GM19438 (cell line): ENCODE measurements around the gene ZNF670.
"Not testable (repeated sequence)": the region's sequence is repeated elsewhere in the genome, so short reads cannot be mapped to it uniquely, and the experiment has no call there.

Experiments
- ATAC-seq: cut with Tn5 transposase; IDR thresholded peaks from one replicate; pipeline ENCODE4 v1.9.1; 2021; ENCODE audit warnings: low read depth; ENCODE audit not compliant: unreplicated experiment

ZNF670 gene

GRCh38 chr1:247078258-247079140, at the start of gene ZNF670:
Gene ZNF670 (minus strand): TSS chr1:247078811. CDS start chr1:247078596, 215 bp downstream.
- ATAC-seq, result peak; percentile 99

DNA sequence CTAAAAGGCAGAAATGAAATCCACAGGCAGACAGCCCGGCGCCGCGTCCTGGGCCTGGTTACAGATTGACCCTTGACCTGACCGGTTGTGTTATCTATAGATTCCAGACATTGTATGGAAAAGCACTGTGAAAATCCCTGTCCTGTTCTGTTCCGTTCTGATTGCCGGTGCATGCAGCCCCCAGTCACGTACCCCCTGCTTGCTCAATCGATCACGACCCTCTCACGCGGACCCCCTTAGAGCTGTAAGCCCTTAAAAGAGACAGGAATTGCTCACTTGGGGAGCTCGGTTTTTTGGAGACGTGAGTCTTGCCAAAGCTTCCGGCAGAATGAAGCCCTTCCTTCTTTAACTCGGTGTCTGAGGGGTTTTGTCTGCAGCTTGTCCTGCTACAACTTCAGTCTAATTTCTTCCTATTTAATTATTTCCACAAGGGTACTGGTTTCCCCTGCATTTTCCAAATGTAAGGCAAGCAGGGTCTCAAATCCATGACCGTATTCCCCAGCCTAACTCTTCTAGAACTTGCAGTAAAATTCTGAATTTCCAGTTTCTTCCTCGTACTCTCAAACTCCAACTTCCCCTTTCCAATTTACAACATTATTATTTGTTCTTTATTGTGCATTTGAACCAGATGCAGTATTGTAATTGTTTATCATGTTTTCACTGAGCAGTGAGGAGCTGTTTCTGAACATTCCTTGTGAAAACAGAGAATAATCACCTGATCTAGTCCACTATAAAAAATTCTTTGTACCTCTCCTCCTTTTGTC, 49.1 kb upstream of the ZNF670 start:
- not testable (repeated sequence) for ATAC-seq

DNA sequence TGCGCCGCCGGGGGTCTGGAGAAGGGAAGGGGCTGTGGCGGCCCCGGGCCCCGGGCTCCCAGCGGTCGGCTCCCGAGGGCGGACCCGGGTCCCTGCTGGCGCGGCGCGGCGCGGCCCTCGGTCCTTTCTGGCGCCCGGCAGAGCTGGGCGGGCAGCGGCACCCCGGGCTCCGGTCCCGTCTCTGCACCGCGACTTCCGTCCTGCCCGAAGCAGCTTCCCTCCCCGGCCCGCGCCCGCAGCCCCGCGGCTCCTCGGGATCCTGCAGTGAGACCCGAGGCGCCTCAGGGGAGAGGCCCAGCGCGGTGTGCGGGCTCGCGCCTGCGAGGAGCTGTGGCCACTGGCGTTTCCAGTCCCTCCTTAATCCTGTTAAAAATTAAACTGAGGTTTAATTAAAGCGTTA, 48.0 kb upstream of the ZNF670 start:
- ATAC-seq, result peak; percentile 57

DNA sequence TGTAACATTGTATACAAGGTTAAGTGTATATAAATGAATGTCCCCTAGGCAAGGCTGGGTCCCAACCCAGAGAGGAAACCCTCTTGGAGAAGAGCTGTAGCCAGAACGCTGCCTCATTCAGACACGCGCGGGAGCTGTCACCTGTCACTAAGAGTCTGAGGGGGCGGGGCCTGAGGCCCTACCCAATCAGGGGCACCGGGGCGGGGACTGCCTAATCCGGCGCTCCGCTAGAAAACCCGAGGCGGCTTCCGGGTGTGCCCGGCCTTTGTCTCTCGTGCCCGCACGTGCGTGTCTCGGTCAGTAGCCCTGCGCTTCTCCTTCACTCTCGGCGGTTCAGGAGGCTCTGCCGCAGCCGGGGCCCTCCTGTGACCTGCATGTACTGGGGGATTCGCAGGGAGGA, 47.6 kb upstream of the ZNF670 start:
- ATAC-seq, result peak; percentile 97

- no peak for ATAC-seq
These were observed 42.8 kb upstream of the ZNF670 start for GRCh38 chr1:247121382-247121781.

- ATAC-seq, result not testable (repeated sequence)
These were observed 41.7 kb upstream of the ZNF670 start for GRCh38 chr1:247120408-247120668.

DNA sequence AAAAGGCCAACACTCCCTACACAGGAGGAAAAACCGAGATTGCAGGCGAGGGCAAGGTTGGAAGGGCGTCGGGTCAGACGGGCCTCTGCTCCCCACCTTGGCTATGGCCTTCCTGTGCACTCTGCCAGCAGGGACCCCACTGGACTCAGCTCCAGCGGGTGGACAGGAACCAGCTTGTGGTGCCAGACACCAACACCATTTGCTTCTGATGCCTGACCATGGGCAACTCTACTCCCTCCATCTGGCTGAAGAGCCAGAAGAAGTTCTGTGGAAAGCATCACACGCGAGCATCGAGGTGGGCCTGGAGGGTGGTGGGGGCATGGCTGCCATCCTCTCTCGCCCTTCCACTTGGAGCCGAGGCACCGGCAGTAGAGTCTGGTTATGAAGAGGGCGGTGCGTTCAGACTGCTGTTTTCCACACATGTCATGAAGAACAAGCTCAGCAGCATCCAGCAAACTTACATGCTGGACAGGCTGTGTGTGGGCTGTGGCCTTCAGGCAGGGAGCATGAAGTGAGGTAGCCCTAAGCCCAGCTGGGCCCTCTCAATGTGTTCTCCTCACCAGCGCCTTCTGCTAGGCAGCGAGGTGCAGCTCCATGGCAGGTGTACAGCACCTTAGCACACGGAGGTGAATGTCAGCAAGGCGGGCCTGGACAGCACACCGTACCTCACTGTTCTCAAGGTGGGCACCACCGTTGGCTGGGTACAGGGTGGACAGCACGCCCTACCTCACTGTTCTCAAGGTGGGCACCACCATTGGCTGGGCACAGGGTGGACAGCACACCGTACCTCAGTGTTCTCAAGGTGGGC, 41.2 kb upstream of the ZNF670 start:
- no peak for ATAC-seq

- no peak for ATAC-seq
These were observed 40.4 kb upstream of the ZNF670 start for GRCh38 chr1:247118946-247119446.

GRCh38 chr1:247115545-247115944, 36.9 kb upstream of the ZNF670 start:
- ATAC-seq, result no peak

GRCh38 chr1:247115141-247115510, 36.5 kb upstream of the ZNF670 start:
- ATAC-seq, result no peak

DNA sequence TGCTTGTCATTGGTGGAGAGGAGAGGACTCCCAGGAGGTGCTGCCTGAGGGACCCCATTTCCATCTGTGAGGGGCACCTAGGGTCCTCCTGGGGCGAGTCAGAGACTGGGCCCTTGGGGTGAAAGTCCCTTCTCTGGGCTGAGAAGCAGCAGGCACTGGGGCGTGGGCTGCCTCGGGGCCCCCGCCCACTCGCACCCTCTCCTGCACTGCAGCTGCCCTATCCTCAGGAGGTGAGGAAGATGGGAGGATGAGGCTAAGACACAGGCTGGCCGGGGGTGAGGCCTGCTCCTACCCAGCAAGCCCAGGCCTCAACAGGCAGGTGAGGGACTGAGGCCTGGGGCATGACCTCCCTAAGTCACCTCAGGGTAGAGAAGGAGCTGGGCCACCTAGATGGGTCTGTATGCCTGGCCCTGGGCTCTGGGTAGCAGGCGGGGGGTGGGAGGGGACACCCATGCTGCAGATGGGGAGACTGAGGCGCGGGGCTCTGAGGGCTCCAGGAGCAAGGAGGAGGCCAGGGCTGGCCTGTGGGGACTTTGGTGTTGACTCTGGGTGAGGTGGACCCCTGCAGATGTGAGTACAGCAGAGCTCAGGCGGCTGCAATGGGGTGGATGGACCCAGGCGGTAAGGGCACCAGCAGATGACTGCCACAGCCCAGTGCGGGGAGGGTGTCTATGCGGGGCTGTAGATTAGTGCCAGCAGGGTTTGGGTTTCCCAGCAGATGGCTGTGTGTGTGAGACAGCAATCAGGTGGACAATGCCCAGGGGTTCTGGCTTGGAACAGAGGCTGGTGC, 35.9 kb upstream of the ZNF670 start:
- ATAC-seq, result no peak

GRCh38 chr1:247113733-247114271, 35.2 kb upstream of the ZNF670 start:
- ATAC-seq, result no peak

DNA sequence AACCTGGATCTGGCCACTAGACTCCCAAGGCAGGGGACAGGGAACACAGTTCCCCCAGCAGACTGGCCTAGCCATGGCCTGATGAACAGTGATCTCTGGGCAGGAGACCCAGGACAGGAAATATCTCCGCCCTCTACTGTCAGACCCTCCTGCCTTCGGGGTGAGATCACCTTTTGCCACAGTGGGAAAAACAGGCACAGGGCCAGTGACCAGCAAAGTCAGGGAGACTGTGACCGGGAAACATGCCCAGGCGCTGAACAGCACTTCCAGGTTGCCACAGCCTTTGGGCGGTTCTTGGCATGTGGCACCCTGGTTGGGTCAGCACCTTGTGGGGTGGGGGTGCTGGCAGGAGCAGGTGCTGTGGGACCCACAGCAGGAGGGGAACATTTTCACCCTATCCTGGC, 34.5 kb upstream of the ZNF670 start:
- no peak for ATAC-seq

DNA sequence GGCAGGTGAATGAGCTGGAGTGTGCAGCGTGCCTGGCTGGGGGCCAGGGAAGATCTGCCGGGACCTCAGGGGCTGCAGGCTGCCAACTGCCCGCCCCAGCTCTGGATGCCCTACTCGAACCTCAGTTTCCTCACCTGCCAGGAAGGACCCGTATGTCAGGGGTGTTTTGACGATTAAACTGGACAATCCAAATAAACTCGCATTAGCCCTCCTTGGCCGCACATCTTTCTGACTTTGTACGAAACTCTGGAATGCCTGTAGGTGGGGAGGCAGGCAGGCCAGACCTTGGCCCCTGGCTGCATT, 33.8 kb upstream of the ZNF670 start:
- no peak for ATAC-seq

- ATAC-seq, result no peak
These were observed 33.3 kb upstream of the ZNF670 start for GRCh38 chr1:247111700-247112478.

- no peak for ATAC-seq
These were observed 32.7 kb upstream of the ZNF670 start for GRCh38 chr1:247111259-247111699.

DNA sequence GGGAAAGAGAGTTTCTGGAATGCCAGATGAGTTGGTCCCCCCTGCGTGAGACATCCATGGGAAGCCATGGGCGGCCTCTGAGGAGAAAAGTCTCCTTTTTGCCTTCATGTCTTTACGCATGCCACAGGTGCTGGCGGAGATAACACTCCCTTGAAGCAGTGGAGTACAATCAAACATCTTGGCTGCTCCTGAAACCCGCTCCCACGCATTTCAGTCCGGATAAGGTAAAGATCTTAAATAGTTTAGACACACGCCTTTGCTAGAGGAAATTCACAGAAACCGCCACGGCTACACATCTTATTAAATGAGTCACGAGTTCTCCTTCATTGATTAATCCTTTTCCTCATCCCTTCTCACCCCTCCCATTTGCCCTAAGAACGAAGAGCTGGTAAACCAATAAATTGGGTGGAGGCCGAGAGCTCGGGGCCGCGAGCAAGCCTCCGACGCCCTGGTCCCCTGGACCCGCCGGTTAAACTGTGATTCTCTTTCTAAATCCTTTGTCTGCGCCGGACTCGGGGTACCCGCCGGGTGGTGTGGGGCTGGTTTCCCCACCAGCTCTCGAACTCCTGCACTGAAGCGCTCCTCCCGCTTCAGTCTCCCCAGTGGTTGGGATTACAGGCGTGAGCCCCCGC, 32.1 kb upstream of the ZNF670 start:
- ATAC-seq, result no peak

- no peak for ATAC-seq
These were observed 29.1 kb upstream of the ZNF670 start for GRCh38 chr1:247107694-247108093.

- no peak for ATAC-seq
These were observed 27.4 kb upstream of the ZNF670 start for GRCh38 chr1:247105966-247106365.
